Mammary epithelial cell (primary cell): ENCODE data around the gene PSME4.

ENCODE experiments used
- CTCF ChIP-seq, 2 donors: IDR thresholded peaks in 1 of 2; conservative IDR thresholded peaks in 1 of 2; 2 replicates each; pipeline ENCODE4 v1.5.1; 2011 to 2012; ENCODE audit warnings: inconsistent platforms in 2 of 2, low read length in 2 of 2, mild to moderate bottlenecking in 2 of 2, control low read depth in 1 of 2, low read depth in 1 of 2; ENCODE audit not compliant: insufficient read depth in 1 of 2; ENCODE audit errors: extremely low read depth in 1 of 2
- EZH2 ChIP-seq: IDR thresholded peaks from 2 replicates; pipeline ENCODE4 v1.6.1; 2012; ENCODE audit warnings: low read length, inconsistent platforms, borderline replicate concordance

DNA sequence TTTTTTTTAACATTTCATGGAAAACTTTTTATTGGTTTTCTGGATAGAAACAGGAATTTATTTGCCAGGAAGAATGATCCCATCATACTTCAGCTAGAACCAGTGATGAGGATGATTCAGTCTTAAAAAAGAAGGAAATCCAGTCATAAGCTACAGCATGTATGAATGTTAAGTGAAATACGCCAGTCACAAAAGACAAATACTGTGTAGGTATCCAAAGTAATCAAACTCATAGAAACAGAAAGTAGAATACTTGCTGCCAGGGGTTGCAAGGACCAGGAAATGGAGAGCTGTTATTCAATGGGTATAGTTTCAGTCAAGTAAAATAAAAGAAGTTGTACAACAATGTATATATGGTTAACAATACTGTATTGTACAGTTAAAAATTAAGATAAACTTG is 21.3 kb downstream of the PSME4 start:
- TF ChIP-seq CTCF (conservative IDR thresholded peaks at IDR 0.05 in 1 of 2, IDR thresholded peaks at IDR 0.05 in 1 of 2; ENCODE audit: extremely low read depth in 1 of 2, insufficient read depth in 1 of 2, low read depth in 1 of 2, low read length in 2 of 2) (no peak), EZH2 (no peak)
